Activated CD8-positive, alpha-beta memory T cell treated with anti-CD3 and anti-CD28 coated beads for 4 hours (primary cell): ENCODE measurements around the gene NALCN.

Experiments used
- DNase-seq, 2 donors: peaks; one replicate each; pipeline ENCODE4 v3.0.0-alpha.2; 2020; ENCODE audit warnings: low read depth in 2 of 2

NALCN gene

DNA sequence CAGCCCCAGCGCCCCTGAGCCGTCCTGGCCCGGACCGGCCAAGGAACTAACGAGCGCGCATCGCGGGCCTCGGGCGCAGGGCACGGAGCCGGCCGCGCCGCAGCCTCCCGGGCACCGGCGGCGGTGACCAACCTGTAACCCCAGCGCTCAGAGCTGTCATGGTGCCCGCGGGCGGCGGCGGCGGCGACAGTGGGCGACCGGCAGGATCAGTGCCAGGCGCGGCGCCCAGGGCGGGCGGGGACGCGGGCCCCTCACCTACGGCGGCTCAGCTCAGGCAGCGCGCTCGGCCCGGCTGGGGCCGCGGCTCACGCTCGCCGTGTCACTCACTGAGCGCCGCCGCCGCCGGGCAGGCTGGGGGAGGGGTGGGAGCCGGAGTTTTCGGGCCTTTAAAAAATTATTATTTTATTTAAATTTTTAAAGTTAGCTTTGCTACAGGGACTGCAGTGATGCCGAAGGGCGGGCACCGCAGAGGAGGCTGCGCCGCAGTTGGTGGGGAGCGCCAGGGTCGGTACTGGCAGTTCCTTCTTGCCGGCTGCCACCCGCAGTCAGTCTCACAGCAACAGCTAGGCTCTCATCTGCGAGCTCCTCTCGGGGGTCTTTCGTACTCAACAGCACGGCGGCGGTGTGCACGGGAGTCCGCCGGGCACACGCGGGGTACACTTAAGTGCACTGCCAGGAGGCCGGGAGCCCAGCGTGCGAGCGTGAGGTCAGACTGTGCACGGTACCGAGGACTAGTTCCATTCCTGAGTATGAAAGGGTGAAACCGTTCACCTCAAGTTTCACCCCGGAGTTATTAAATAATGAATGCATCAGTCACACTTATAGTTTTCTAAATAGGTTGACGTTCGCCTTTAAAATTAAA lies at the start of gene NALCN:
NALCN (minus strand) TSS at position 328 of the 862 bp plus-strand sequence. CDS start 17,382 bp downstream, outside the sequence.
- no peak for DNase-seq

- no peak for DNase-seq
These were observed 49.6 kb upstream of the NALCN start for GRCh38 chr13:101465877-101466276.

DNA sequence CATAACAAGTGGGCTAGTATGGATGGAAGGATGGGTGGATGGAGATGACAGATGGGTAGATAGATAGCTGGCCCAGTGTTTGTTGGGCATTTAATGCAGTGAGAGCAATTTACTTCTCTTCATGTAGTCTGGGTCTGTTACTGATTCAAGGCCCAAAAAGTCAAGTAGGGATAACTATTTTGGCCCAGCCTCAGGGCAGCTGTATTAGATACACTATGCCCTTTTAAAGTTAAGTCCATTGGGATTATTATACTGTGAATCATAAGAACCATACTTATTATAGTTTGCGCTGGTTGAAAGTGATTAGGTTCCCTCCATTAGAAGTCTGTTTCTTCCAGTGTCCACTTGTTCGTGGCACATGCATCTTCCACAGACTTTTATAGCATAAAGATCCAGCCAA lies 40.9 kb upstream of the NALCN start:
- DNase-seq, result no peak

DNA sequence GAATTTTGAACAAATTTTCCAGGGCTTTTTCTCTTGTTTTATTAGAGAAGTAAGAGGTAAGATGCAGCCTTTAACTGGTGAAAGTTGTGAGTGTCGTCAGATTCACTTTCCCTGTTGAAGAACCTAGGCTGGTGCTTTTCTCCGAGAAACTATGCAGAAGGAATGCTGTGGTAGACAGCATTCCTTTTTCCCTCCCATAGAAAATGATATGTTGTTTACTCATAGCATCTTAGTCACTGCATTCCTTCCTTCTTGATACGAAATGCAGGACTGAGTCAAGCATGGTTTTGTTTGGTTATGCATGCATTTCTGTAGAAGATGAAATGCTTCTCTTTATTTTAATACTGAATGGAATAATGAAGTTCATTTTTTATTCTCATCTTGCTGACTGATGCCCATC lies 39.6 kb upstream of the NALCN start:
- DNase-seq, result no peak

DNA sequence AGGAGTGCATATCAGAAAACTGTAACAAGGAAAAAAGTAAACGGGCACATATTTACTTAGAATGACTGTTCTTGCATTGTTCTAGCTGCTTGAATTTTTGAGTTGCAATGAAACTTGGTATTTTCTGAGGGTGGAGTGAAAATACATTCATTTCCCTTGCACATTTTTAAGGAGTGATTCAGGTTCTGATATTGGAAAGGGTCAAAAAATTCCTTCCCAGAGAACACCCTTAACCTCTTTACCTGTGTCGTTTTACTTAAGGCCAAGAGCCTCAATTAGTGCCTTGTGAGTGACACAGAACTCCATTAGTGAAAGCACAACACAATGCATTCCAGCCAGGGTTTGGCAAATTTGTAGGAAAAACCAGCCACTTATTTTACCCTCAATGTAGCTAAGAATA lies 38.5 kb upstream of the NALCN start:
- DNase-seq, result no peak

- DNase-seq, result no peak
These were observed 37.5 kb upstream of the NALCN start for GRCh38 chr13:101453784-101454201.

DNA sequence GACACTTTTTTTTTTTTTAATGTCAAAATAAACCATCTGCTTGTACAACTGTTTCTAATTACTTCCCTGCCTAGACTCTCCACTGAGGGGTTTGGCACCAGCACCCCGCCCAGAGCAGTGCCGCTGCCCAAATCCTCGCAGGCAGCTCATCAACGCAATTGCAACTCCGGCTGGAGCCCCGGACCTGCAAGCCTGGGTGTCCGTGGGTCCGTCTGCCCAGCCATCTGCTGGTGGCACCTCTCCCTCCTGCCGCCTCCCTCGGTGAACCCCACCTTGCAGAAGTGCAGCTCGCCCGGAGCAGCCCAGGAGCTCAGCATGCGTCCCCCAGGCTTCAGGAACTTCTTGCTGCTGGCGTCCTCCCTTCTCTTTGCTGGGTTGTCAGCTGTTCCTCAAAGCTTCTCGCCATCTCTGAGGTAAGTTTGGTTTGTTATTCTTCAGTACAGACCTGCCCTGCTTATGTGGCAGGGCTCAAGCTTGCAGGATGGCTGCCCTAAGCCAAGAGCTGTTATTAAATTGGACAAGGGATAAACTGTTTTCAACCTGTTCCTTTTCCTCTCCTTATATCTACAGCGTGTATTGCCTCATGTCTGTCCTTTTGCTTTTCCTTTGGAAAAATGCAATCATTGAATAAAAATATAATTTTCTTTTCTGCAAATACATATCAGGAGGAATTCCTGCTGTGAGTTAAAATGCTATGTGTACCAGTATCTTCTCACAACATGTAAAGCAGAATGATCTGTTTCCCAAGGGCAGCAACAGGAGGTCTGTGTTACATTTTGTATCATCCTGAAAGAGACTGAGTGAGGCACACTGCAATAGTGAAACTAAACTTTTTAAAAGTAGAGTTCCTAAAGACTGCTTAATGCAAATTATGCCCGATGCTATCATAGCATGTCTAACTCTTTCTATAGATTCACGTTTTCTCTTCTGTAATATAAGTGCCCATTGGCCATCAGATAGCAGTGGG lies 36.5 kb upstream of the NALCN start, which contains the start of gene ITGBL1:
ITGBL1 (plus strand) TSS at position 157 of the 967 bp plus-strand sequence; CDS start at position 316, 159 bp downstream.
- DNase-seq, result no peak

GRCh38 chr13:101451641-101452040 lies 35.3 kb upstream of the NALCN start:
- no peak for DNase-seq

- no peak for DNase-seq
These were observed 34.4 kb upstream of the NALCN start for GRCh38 chr13:101450749-101451130.

GRCh38 chr13:101449790-101450748 lies 33.8 kb upstream of the NALCN start:
- DNase-seq, result no peak

DNA sequence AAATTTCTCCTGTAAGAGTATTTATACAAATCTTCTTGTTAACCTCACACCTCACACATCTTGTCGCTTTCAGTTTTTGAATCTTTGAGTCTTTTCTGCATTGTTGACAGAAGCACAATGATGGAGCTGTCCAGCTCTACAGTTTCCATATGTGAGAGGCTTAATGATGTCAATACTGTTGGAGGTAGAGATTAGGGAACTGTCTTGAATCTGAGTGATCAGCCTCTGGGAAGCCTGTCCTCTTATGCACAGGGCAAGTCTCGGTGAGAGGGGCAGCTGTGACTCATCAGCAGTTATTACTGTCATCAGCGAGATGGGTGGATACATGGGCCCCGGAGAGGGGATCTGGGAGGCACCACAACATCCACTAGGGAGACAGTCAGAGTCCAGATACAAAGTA lies 31.5 kb upstream of the NALCN start:
- no peak for DNase-seq

GRCh38 chr13:101434486-101434885 lies 18.2 kb upstream of the NALCN start:
- no peak for DNase-seq

- DNase-seq, result no peak
These were observed 17.6 kb upstream of the NALCN start for GRCh38 chr13:101433895-101434294.

DNA sequence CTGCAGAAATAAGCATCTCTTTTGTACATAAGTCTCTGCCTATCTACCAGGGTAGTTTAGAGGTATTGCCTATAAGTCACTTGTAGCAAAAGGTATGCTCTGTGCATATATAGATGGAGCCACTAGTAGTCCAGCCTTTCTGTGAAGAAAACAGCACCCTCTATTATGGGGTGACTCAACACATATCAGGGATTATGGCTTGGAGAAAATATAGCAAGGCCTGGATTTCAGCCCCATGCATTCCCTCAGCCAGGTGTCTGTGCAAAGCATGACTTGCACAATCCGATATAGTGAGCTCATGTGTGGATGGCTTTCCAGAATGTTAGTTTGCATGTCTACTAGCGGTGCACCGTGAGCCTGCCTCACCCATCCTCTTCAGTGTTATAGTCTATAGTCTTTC lies 13.4 kb upstream of the NALCN start:
- no peak for DNase-seq

GRCh38 chr13:101425623-101426022 lies 9.3 kb upstream of the NALCN start:
- no peak for DNase-seq

DNA sequence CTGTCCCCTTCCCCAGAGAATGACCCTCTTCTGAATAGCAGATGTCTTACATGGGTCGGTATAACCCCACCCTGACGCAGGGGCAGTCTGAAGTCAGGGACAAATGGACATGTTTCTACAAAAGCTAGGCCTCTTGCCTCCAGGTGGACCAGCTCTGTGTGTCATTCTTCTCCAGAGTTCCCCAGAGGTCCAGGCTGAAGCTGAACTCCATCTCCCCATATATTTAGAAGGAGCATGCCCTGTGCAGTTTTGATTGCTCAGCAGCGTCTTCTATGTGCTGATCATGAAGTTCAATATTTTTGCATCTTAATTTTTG lies 8.8 kb upstream of the NALCN start:
- no peak for DNase-seq

- DNase-seq, result no peak
These were observed 8.3 kb upstream of the NALCN start for GRCh38 chr13:101424381-101425155.

DNA sequence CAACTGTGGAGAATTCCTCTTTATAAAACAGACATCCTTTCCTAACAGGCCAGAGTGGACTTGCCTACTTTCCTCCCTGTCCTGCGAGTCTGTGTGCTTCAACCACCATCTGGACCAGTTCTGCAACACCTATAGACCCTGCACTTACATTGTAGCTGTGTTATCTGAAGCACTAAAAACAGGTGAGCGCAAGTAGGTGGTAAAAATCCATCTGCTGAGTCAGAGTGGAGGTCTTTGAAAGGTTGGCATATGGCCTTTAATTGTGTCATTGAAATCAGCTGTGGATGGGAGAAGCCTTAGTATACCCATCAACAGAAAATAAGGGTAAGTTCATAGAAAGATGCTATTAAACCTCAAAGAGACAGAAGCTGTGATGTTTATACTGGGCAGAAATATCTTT lies 7.6 kb upstream of the NALCN start:
- no peak for DNase-seq

DNA sequence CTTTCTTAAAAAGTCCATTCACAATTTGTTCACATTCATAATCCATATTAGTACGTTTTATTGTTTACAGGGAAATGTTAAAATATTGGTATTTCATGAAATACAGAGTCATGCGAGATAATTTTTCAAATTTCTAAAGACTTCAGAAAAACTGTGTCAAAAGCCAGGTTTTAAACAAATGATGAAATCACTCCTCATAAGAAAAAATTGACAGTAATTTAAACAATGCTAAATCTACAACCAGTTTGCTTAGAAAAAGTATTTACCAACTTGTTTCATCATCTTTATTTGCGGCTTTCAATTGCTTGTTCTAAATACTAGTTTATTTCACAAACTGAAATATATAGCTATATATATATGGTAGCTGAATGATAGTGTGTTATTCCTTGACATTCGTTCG lies 1.2 kb upstream of the NALCN start:
- no peak for DNase-seq

DNA sequence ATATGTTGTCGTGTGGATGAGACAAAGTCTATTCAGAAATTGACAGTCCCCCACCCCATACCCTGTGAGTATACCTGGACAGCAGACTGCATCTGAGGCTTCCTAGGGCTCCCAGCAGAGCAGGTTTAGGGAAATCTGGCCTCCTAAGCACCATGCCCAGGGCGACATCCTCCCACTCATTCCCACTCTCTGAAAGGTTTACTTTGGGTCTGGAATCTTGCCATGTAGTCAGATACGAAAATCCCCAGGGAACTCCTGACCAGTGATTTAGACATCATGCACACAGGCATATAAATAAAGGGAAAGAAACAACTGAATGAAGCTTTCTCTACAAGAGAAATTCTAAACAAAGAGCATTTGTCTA lies 717 bp upstream of the NALCN start:
- DNase-seq, result no peak
